ENCODE data around the gene LSM14A.
A peak's percentile ranks its signal among the peaks of the same experiment; 100 is the strongest.

Gene LSM14A

DNA sequence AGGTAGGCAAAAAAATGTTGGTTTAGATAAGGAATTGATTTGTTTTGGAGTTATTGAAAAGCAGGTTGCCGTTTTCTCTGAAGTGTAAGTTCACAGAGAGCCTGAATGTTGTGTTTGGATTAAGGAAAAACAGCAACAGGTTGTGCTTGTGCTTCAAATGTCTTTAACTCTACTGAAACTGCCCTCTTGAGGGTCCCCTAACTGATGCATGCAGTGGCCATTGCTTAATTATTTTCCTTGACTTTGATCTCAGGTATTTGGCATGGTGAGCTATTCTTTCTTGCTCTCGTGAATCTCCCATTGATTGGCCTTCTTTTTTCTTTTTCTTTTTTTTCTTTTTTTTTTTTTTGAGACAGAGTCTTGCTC is 85.2 kb downstream of the LSM14A start:
- no peak overlapping the region for H3K4me3 ChIP-seq (ENCODE audit: low read depth, low read length)
- TF ChIP-seq CTCF (IDR thresholded peaks at IDR 0.05; ENCODE audit: control insufficient read depth, extremely low read depth, insufficient read depth): no peak
- no peak for DNase-seq (ENCODE audit: low read depth)

DNA sequence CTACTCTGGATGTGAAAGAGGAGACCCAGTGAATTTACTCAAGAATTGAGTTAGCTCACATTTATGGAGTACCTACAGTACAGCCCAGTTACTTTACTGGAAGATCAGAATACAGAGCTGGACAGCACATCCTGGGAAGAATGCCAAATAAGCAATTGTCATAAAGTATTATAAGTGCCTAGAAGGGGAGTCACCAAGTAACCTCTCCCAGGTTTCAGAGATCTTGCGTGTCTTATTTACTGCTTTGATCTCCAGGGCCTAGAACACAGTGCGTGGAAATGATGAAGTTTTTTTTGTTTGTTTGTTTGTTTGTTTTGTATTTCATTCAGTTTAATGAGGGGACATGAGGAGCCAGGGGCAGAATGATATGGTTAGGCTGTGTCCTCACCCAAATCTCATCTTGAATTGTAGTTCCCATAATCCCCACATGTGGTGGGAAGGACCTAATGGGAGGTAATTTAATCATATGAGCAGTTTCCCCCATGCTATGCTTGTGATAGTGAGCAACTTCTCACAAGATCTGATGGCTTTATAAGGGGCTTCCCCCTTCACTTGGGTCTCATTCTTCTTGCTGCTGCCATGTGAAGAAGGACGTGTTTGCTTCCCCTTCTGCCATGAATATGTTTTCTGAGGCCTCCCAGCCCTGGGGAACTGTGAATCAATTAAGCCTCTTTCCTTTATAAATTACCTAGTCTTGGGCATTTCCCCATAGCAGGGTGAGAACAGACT is 87.2 kb downstream of the LSM14A start:
- no peak for TF ChIP-seq CTCF (IDR thresholded peaks at IDR 0.05; ENCODE audit: control insufficient read depth, extremely low read depth, insufficient read depth)
- DNase-seq (ENCODE audit: low read depth): peak; percentile 50
- no peak overlapping the region for H3K4me3 ChIP-seq (ENCODE audit: low read depth, low read length)

DNA sequence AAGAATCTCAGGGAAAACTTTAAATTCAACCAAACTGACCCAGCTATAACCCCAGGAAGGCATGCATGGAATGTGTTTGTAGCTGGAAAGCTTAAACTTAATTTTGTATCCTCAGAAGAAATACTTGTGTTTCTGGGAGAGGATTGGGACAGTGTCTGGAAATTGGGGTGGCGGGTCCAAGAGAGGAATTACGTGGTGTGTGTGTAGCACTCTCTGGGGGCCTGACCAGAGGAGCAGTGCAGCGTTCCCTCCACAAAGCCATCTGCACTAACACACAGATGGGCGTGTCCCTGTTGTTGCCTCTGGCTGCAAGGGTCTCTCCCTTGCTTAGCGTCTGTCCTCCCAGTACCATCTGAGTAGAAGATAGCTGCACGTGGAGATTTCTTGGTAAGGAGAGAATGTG is 88.5 kb downstream of the LSM14A start:
- H3K4me3 ChIP-seq (ENCODE audit: low read depth, low read length): no peak overlapping the region
- TF ChIP-seq CTCF (IDR thresholded peaks at IDR 0.05; ENCODE audit: control insufficient read depth, extremely low read depth, insufficient read depth): no peak
- DNase-seq (ENCODE audit: low read depth): no peak

- no peak for TF ChIP-seq CTCF (IDR thresholded peaks at IDR 0.05; ENCODE audit: control insufficient read depth, extremely low read depth, insufficient read depth)
Measured at GRCh38 chr19:34261334-34262109, 89.2 kb downstream of the LSM14A start.

DNA sequence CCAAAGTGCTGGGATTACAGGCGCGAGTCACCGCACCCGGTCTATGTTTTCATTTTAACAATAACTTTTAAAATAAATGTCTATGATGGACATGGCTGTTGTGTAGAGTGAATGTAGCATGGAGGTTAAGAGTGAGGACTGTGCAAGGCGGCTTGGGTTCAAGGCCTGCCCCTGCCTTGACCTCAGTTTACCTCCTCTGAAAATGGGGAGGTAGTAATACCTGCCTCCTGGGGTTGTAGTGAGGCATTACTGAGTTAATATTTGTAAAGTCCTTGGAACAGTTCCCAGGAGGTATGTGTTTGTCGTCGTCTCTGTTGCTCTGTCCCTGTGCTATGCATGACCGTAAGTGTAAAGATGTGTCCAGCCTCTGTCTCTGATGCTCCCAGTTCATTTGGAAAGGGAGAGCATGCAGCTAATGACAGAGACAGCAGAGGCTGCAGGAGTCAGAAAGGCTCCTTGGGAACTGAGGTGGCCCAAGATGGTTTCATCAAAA is 91.5 kb downstream of the LSM14A start:
- 0 out of 2 replicates have a peak, but pooled peaks have one; percentile 4 for TF ChIP-seq CTCF (IDR thresholded peaks at IDR 0.05; ENCODE audit: control insufficient read depth, extremely low read depth, insufficient read depth)
- H3K4me3 ChIP-seq (ENCODE audit: low read depth, low read length): no peak overlapping the region
- peak; percentile 37 for DNase-seq (ENCODE audit: low read depth)

More at GRCh38 chr19:34261334-34262109, 89.2 kb downstream of the LSM14A start:
- H3K4me3 ChIP-seq (ENCODE audit: low read depth, low read length): no peak overlapping the region
- DNase-seq (ENCODE audit: low read depth): no peak

DNA sequence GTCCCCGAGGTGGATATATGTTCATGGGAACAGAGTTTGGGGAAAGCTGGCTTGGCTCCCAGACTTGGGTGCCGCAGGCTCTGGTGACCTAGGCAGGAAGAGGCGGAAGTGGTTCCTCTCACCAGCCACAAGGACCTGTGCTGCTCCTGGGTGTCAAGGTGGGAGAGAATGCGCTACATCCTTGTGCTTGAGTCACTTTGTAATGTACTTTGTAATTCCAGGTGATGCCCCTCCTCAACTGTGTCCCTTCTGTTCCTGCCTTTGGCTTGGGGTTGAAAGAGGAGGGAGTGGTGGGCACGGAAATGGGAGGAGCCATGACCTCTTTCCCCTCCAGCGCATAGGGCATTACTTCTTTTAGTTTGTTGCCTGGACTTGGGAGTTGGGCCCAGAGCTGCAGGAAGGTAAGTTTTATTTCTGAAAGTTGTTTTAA is 92.9 kb downstream of the LSM14A start:
- no peak for TF ChIP-seq CTCF (IDR thresholded peaks at IDR 0.05; ENCODE audit: control insufficient read depth, extremely low read depth, insufficient read depth)

More for the DNA sequence above, 92.9 kb downstream of the LSM14A start:
- no peak for DNase-seq (ENCODE audit: low read depth)
- H3K4me3 ChIP-seq (ENCODE audit: low read depth, low read length): no peak overlapping the region

Measured in LNCaP clone FGC (cell line).